ENCODE measurements around the gene POU2F1. TPM values are rescaled to one million over a fixed set of nuclear protein-coding genes. Genes with fewer than 3 reads are reported as not detected.
"Not testable (repeated sequence)": the region's sequence is repeated elsewhere in the genome, so short reads cannot be mapped to it uniquely, and the experiment has no call there.

The POU2F1 gene
- total and polyA plus RNA-seq, 9 donors: 3.9 to 24.6 (median 17.0) TPM

- H3K36me3 ChIP-seq: no peaks in the 10 kb centered on the region
- no peaks in the 10 kb centered on the region for H3K4me1 ChIP-seq (ENCODE audit: insufficient read depth)
- intact Hi-C loops (cut with DNase I): no loop called here
- TF ChIP-seq CTCF (IDR thresholded peaks at IDR 0.05) (no peak), EP300 (IDR thresholded peaks at IDR 0.05) (no peak), POLR2A (IDR thresholded peaks at IDR 0.05) (no peak)
- H3K4me3 ChIP-seq: no peak overlapping the region
- no peak overlapping the region for H3K27ac ChIP-seq
- no peaks in the 10 kb centered on the region for H3K27me3 ChIP-seq
- no peaks in the 10 kb centered on the region for H3K9me3 ChIP-seq
- DNase-seq: no peak
- WGBS, 3 donors: 48 to 54% (median 52%) methylated on average over 5 of the region's 5 CpGs
Measured at GRCh38 chr1:167198518-167199133, 22.1 kb upstream of the POU2F1 start.

- no peaks in the 10 kb centered on the region for H3K4me1 ChIP-seq (ENCODE audit: insufficient read depth)
- H3K27ac ChIP-seq: no peak overlapping the region
- WGBS, 3 donors: 80 to 89% (median 85%) methylated on average over 2 of the region's 2 CpGs
- TF ChIP-seq CTCF (IDR thresholded peaks at IDR 0.05): no peak
- TF ChIP-seq POLR2A (IDR thresholded peaks at IDR 0.05): no peak
- no peak for TF ChIP-seq EP300 (IDR thresholded peaks at IDR 0.05)
- intact Hi-C loops (cut with DNase I): no loop called here
- DNase-seq: no peak
- no peaks in the 10 kb centered on the region for H3K36me3 ChIP-seq
- no peak overlapping the region for H3K4me3 ChIP-seq
- H3K27me3 ChIP-seq: no peaks in the 10 kb centered on the region
- no peaks in the 10 kb centered on the region for H3K9me3 ChIP-seq
Measured at GRCh38 chr1:167199656-167200055, 21.0 kb upstream of the POU2F1 start.

- Histone ChIP-seq H3K4me3 (no peak overlapping the region), H3K36me3 (no peaks in the 10 kb centered on the region), H3K4me1 (ENCODE audit: insufficient read depth) (no peaks in the 10 kb centered on the region), H3K27ac (no peak overlapping the region), H3K27me3 (no peaks in the 10 kb centered on the region), H3K9me3 (no peaks in the 10 kb centered on the region)
- TF ChIP-seq POLR2A (IDR thresholded peaks at IDR 0.05) (no peak), EP300 (IDR thresholded peaks at IDR 0.05) (no peak), CTCF (IDR thresholded peaks at IDR 0.05) (no peak)
- DNase-seq: no peak
- intact Hi-C loops (cut with DNase I): no loop called here
- WGBS, 3 donors: 89 to 99% (median 89%) methylated on average over 4 of the region's 4 CpGs
Measured at GRCh38 chr1:167200272-167200671, 20.4 kb upstream of the POU2F1 start.

DNA sequence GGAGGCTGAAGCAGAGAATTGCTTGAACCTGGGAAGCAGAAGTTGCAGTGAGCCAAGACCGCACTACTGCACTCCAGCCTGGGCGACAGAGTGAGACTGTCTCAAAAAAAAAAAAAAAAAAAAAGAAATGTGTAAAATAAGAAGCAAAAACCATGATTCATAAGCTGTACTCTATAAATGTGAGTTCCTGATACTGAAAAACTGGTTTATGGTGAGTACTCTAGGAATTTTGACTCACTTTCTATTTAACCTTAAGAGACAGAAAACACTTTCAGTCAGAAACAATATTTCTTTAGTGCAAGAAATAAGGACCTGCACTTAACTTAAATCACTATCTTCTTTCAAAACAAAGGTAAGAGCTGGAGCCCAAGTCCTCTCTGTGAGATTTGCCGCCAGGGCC lies 19.9 kb upstream of the POU2F1 start:
- no peak for TF ChIP-seq EP300 (IDR thresholded peaks at IDR 0.05)
- intact Hi-C loops (cut with DNase I): no loop called here

GRCh38 chr1:167202049-167202448 lies 18.6 kb upstream of the POU2F1 start:
- Histone ChIP-seq H3K4me3 (no peak overlapping the region), H3K36me3 (no peaks in the 10 kb centered on the region), H3K27ac (no peak overlapping the region), H3K4me1 (ENCODE audit: insufficient read depth) (no peaks in the 10 kb centered on the region), H3K27me3 (no peaks in the 10 kb centered on the region), H3K9me3 (no peaks in the 10 kb centered on the region)
- TF ChIP-seq POLR2A (IDR thresholded peaks at IDR 0.05) (no peak), EP300 (IDR thresholded peaks at IDR 0.05) (no peak), CTCF (IDR thresholded peaks at IDR 0.05) (no peak)
- intact Hi-C loops (cut with DNase I): no loop called here
- 65 to 69% (median 67%) methylated on average over 3 of the region's 3 CpGs for WGBS, 3 donors
- DNase-seq: no peak

More for the DNA sequence above, 19.9 kb upstream of the POU2F1 start:
- Histone ChIP-seq H3K27ac (no peak overlapping the region), H3K4me1 (ENCODE audit: insufficient read depth) (no peaks in the 10 kb centered on the region), H3K9me3 (no peaks in the 10 kb centered on the region), H3K36me3 (no peaks in the 10 kb centered on the region), H3K4me3 (no peak overlapping the region), H3K27me3 (no peaks in the 10 kb centered on the region)
- WGBS, 3 donors: 94 to 95% (median 95%) methylated on average over 3 of the region's 3 CpGs
- DNase-seq: no peak

DNA sequence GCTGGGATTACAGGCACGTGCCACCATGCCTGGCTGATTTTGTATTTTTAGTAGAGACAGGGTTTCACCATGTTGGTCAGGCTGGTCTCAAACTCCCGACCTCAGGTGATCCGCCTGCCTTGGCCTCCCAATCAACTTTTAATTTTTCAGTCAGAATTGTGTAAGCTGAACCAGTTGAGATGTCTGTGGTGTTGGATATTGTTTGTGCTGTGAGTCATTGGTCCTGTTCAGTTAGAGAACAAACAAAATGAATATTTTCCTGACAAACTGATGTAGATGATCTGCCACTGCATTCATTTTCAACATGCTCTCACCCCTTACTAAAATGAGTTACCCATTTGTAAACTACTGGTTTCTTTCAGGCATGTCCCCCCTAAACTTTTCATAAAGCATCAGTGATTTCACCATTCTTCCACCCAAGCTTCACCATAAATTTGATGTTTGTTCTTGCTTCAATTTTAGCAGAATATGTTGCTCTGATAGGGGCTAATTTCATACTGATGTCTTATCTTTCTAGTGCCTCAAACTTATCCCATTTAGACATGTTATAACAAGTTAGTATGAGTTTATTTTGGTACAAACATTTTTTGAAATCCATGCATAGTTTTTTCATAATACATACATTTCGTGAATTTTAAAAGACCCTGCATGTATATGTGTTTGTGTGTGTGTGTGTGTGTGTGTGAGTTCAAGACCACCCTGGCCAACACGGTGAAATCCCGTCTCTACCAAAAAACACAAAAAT lies 15.2 kb upstream of the POU2F1 start:
- H3K27me3 ChIP-seq; H3K27ac ChIP-seq; intact Hi-C loops (cut with DNase I); H3K9me3 ChIP-seq; H3K36me3 ChIP-seq; DNase-seq; H3K4me1 ChIP-seq (ENCODE audit: insufficient read depth); H3K4me3 ChIP-seq: not testable (repeated sequence)
- WGBS, 3 donors: 90 to 98% (median 95%) methylated on average over 5 to 6 of the region's 6 CpGs

Data from ovary (tissue), 9 donors.